GM19099 (cell line): ENCODE measurements around the gene MGAT5.

Experiments
- POLR2A ChIP-seq: IDR thresholded peaks from 3 replicates; pipeline ENCODE4 v1.6.1; 2011; ENCODE audit warnings: low read depth; ENCODE audit not compliant: insufficient read length; ENCODE audit errors: extremely low read depth

Gene MGAT5

DNA sequence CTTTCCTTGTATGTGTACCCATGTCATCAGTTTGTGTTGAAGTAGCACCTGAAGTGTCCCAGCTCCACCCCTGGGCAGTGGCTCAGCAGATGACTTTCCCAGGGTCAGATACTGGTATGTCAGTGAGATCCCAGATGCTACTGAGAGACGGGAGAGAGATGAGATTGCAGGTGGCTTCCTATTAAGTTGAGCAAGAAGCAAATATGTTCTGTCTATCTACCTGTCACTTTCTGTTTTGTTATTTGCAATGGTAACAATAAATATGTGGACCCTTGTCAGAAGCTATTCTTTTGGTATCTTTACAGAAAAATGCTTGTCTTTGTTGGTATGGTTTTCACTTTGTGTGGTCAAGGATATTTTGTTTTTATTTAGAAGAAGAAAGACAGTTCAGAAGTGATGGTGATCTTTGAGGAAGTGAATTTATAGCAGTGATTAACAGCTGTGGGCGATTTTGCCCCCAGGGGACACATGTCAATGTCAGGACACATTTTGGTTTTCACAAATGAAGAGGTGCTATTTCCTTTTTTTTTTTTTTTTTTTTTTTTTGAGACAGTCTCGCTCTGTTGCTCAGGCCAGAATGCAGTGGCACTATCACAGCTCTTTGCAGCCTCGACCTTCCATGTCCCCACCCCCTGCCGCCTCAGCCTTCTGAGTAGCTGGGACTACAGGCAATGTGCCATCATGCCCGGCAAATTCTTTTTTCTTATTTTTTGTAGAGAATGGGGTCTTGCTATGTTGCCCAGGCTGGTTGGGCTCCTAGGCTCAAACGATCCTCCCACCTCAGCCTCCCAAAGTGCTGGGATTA lies 21.4 kb downstream of the MGAT5 start:
- no peak for TF ChIP-seq POLR2A

DNA sequence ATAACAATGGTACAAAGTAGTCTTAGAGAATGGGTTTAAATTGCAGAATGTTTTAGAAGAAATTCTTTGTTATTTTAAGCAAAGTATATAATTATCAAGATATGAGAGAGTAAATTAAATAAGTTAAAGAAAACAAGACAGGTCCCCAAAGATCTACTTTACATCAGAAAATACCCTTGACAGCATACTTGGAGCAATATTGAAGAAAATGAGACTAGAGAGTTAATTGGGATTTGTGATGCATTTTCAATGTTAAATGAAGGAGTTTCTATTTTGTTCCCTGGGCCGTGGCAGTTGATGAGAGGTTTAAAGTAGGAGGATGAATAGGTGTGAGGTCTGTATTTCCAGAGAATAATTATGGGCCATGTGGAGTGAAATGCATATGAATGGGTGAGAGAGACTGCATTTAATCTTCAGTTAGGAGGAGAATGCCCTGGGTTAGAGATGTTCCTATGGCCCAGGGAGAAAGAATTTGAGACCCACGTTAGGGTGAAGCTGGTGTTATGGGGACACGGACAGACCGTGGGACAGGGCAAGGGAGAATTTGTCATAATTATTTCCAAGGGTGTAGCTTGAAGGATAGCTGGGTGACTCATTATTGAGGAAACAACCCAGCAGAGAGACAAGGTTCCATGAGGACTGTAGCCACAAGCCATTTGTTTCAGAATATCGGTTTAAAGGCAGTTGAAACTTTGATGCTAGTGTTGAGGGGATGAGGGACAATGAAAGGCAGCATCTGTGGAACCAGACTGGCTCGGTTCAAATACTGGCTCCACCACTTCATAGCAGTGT lies 22.7 kb downstream of the MGAT5 start:
- no peak for TF ChIP-seq POLR2A

DNA sequence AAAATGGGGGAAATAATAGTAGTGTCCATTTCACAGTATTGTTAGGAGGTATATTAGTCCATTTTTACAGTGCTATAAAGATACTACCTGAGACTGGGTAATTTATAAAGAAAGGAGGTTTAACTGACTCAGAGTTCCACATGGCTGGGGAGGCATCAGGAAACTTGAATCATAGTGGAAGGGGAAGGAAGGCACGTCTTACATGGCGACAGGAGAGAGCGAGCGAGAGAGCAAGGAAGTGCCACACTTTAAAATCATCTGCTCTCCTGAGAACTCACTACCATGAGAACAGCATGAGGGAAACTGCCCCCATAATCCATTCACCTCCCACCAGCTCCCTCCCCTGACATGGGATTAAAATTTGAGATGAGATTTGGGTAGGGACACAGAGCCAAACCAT lies 23.4 kb downstream of the MGAT5 start:
- no peak for TF ChIP-seq POLR2A

DNA sequence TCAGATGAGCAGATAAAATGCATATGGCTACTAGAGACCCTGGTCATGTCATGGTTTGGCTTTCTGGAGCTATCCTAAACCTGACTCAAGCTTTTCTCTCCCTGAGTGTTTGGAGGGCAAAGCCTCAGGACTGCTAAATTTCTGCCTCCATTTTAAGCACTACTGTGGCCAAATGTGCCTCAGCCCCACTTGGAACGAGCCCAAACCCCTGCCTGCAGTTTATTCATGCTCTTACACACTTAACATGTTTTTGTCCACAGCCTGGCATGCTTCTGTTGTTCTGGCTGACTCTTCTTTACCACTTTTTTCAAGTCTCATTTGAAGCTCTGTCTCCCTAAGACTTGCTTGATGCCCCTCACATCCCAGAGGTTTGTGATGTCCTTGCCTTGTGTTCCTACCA lies 24.7 kb downstream of the MGAT5 start:
- TF ChIP-seq POLR2A, result no peak

DNA sequence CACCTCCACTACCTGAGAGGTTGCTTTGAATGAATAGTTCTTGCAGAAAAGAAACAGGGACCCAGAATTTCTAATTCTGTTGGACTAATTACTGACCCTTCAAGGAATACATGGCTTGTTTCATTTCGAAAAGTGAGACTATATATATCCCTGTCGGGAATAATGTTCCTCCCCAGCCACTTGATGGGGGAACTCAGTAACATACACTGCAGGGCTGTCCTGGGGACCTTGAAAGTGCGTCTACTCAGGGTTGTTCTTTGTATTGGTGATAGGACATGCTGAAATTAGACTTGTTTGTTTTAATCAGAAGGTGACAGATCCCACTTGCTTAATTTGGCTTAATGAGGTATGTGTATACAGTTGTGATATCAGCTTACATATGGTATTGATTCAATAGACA lies 25.5 kb downstream of the MGAT5 start:
- no peak for TF ChIP-seq POLR2A

DNA sequence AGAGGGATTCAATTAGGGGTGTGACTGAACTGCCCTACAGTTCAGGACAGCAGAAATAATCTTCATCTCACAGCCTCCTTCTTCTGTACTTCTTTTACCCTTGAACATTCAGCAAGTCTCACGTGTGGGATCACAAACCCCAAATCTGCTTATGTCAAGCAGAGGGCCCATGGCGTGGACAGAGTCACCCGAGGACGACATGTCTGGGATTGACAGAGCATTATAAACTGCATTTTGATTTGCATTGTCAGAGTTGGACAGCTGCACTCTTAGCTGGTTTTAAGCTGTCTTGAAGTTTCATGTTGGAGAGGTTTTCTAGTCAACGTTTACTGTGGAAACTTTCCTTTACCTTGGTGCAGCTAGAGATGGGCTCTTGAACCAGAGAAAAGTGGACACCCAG lies 26.4 kb downstream of the MGAT5 start:
- no peak for TF ChIP-seq POLR2A

DNA sequence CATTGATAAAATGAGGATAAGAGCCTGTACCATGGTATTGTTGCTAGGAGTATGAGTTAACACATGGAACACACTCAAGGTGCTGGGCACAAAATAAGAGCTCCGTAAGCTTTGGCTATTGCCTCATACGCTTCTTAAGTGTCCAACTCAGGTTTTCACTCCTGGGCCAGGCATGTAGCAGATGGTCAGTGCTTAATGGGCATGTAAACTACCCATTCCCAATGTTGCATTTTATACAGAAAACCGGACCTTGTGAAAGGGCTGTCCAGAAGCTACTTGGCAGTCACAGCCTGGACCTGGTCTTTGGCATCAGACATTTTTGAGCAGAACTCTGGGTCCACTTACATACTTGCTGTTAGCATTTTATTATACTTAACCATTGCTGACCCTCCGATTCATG lies 26.9 kb downstream of the MGAT5 start:
- no peak for TF ChIP-seq POLR2A

DNA sequence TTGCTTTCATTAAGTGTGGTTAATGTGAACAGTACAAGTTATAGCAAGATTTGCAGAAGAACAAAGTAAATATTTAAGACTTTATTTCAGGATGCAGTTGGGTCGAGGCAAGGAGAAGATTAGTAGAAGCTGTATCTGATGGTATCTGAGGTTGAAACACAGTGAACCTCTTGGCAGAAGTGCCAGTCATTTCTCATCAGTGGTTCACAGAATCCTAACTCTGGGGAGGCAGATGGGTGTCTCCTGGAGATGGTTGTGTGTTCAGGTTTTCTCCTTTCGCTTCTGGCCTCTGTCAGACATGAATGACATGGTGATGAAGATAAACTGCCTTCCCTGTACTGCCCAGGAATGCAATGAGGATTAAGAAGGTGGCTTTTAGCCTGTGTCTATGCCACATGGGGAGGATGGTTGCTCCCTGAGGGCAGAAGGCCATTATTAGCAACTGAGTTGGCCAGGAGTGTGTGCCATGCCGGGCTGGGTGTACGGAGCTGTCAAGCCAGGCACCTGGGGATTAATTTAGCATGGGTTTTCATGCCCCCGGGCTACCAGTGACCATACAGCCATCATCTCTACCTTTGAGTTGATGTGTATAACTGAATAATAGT lies 28.0 kb downstream of the MGAT5 start:
- TF ChIP-seq POLR2A, result no peak

DNA sequence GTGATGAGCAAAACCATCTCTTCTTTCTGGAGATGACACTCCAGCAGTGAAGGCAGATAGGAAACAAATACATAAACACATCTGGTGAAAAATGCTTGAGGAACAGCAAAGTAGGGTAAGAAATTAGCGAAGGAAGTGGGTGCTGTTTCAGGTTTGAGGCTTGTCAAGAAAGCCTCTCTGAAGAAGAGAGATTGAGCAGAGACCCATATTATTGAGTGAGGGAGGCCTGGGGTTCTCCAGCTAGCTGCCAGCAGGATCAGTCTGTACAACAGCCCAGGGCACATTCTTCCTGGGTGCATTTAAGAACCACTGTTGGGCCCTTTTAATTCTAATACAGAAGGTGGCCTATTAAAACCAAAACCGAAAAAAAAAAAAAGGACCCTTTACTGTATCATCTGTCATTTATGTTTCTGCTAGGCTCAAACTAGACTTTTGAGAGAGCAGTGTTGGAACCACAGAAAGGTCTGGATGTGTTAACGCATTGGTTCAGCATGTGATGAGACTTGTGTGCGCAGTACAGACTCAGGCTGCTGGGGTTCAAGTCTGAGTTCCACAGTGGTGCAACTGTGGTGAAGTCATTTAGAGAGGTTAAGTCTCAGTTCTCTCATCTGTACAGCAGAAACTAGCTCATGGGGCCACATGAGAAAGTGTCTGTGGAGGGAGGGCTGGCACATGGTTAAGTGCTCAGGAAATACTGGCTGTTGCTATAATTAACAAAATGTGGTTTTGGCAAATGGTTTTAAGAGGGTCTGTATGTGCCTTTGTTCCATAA lies 28.9 kb downstream of the MGAT5 start:
- no peak for TF ChIP-seq POLR2A

DNA sequence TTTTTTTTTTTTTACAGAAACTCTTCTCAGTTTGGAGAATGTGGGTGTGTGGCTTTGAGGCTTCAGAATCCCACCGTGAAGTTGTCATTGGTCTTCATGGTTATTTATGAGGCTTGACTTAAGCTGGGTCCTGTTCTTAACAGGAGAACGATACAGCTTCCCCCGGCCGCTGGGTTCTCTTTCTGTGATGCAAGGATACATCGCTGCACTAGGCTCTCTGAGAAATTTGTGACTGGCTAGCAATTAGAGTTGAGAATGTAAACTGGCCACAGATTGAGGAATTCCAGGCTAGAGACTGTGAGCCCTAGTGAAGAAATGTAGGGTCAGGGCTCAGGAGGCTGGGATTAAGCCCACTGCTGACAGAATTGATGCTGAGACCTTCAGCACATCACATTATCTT lies 29.8 kb downstream of the MGAT5 start:
- no peak for TF ChIP-seq POLR2A

DNA sequence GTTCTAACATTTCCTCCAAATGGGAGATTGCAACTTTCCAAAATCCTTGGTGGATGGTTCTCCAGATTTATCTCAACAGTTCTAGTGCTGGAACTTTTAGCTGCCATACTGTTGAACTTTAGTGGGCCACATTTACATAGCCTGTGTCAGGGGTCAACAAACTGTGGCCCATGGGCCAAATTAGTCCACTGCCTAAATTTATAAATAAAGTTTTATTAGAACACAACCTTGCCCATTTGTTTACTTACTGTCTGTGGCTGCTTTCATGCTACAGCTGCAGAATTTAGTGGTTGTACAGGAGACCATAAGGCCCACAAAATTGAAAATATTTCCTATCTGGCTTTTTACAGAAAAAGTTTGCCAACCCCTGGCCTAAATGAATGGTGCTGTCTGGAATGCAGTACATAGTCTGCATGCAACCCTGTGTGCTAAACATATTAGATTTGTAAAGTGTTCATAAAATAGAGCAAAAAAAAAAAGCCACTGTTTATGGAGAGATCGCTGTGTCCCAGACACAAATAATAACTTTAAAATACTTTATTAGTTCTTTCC lies 30.3 kb downstream of the MGAT5 start:
- no peak for TF ChIP-seq POLR2A

DNA sequence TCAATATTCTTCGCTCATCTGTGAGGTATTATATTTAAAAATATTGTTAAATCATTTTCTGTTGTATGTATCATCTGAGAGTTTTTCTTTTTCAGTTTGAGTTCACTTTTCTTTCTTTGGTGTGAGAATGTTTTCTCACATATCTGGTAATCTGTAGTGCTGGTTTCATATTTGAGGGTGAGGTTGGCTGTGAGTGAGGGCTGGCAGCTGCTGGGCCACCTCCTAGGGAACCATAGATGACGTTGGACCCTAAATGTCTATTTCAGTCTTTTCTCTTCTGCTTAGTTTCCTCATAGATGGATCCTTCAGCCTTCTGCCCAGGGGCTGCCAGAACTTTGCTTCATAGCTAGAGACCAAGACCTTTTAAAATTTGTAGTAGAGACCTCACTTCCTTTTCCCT lies 33.5 kb downstream of the MGAT5 start:
- TF ChIP-seq POLR2A, result no peak

DNA sequence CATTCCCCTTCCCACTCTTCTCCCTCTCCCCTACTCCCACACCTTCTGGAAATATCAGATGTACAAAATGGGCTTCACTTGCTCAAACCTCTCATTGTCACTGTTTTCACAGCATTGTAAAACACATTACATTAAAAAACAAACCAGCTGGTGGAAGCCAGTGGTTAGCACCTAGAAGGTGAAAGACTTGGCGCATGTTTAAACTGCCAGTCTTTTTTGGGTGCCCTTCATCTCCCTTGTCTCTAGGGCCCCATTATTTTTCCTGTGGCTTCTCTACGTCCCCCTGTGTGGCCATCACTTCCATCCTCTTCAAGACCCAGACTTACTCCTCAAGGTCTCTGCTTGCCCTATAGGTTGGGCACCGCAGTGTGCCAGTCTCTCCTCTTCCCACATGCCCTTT lies 34.9 kb downstream of the MGAT5 start:
- TF ChIP-seq POLR2A, result no peak

DNA sequence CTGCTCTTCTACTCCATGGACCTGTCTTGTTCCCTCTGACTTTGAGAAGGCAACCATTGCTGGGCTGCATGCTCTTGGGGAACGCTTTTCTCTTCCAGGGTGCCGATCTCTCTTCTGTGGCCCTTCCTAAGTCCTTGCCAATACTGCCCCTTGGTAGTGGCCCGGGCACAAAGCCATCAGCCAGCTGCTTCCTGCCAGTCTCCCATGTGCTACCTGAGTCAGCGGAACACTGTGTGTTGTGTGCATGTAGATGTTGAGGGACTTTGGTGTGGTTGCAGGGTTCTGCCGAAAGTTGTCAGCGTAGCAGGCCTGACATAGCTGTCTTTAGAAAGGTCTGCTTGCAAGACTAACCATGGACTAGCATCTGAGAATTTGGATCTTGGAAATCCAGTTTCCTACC lies 35.4 kb downstream of the MGAT5 start:
- TF ChIP-seq POLR2A, result no peak

DNA sequence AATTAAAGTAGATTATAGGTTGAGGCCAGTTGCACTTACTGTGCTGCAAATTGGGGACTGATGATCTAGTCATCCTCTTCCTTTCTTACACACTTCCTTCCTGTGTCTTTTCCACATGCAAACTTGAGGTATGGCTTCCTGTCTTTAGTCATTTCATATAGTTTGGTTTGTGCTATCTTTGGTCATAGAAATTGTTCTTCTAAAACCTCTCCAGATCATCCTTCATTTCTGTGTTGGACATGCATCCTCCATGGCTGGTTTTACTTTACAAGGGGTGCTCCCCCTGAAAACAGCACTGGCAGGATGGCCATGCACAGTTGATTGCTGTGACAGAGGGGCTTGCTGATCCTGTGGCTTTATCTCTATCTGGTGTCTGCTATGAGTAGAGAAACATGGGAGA lies 36.5 kb downstream of the MGAT5 start:
- no peak for TF ChIP-seq POLR2A

DNA sequence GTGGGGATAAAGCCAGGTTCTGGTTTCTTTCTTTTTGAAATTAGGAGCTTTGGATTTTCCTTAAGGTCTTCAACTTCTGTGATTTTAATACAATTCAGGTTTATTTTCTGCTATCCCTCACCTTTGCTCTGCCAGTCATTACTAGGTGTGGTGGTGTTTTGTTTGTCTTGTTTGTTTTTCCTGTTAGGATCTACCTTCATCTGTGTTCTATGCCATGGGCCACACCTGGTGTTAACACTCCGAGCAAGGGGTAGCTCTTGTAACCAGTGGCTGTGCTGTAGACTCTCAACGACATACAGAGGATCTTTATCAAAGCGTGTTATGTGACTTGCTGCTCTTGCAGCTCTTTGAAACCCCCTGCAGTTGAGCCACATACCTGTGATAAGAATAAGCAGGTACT lies 38.6 kb downstream of the MGAT5 start:
- no peak for TF ChIP-seq POLR2A
